GM18505 (cell line): ENCODE data around the gene ACAA1.
"Not testable (repeated sequence)": the region's sequence is repeated elsewhere in the genome, so short reads cannot be mapped to it uniquely, and the experiment has no call there.

Experiments used
- ATAC-seq: cut with Tn5 transposase; IDR thresholded peaks from one replicate; pipeline ENCODE4 v1.9.1; 2021; ENCODE audit not compliant: unreplicated experiment
- POLR2A ChIP-seq: IDR thresholded peaks from 4 replicates; pipeline ENCODE4 v1.6.1; 2011; ENCODE audit warnings: borderline replicate concordance; ENCODE audit not compliant: insufficient read depth, insufficient read length; ENCODE audit errors: extremely low read depth

Gene ACAA1

GRCh38 chr3:38084334-38085310 is 52.3 kb downstream of the ACAA1 start:
- no peak for ATAC-seq

GRCh38 chr3:38083871-38084333 is 53.0 kb downstream of the ACAA1 start:
- no peak for ATAC-seq
- TF ChIP-seq POLR2A, result no peak

More at GRCh38 chr3:38084334-38085310, 52.3 kb downstream of the ACAA1 start:
- no peak for TF ChIP-seq POLR2A

- not testable (repeated sequence) for ATAC-seq
Observed at GRCh38 chr3:38083254-38083653, 53.7 kb downstream of the ACAA1 start.

GRCh38 chr3:38082296-38082695 is 54.6 kb downstream of the ACAA1 start:
- ATAC-seq, result not testable (repeated sequence)

- ATAC-seq, result not testable (repeated sequence)
Observed at GRCh38 chr3:38077073-38077472, 59.9 kb downstream of the ACAA1 start.
